Neuron (in vitro differentiated cells): Measurements from ENCODE around the gene PLG.
"Not testable (repeated sequence)": the region's sequence is repeated elsewhere in the genome, so short reads cannot be mapped to it uniquely, and the experiment has no call there.

Experiments
- H2AFZ ChIP-seq: one replicate; pipeline ENCODE4 v1.6.1; 2013; ENCODE audit warnings: low read depth, mild to moderate bottlenecking, inconsistent platforms, low read length, moderate library complexity
- H3K27me3 ChIP-seq: one replicate; pipeline ENCODE4 v1.6.1; 2013; ENCODE audit warnings: low read length; ENCODE audit not compliant: insufficient read depth
- H3K36me3 ChIP-seq: one replicate; pipeline ENCODE4 v1.6.1; 2013; ENCODE audit warnings: low read length; ENCODE audit not compliant: insufficient read depth
- H3K4me1 ChIP-seq: one replicate; pipeline ENCODE4 v1.6.1; 2013; ENCODE audit warnings: low read length; ENCODE audit not compliant: insufficient read depth
- H3K4me3 ChIP-seq: 2 replicates; pipeline ENCODE4 v1.5.1; 2013; ENCODE audit warnings: mild to moderate bottlenecking, low read length, moderate library complexity
- H3K9me3 ChIP-seq: one replicate; pipeline ENCODE4 v1.6.1; 2013; ENCODE audit warnings: low read length

The PLG gene

DNA sequence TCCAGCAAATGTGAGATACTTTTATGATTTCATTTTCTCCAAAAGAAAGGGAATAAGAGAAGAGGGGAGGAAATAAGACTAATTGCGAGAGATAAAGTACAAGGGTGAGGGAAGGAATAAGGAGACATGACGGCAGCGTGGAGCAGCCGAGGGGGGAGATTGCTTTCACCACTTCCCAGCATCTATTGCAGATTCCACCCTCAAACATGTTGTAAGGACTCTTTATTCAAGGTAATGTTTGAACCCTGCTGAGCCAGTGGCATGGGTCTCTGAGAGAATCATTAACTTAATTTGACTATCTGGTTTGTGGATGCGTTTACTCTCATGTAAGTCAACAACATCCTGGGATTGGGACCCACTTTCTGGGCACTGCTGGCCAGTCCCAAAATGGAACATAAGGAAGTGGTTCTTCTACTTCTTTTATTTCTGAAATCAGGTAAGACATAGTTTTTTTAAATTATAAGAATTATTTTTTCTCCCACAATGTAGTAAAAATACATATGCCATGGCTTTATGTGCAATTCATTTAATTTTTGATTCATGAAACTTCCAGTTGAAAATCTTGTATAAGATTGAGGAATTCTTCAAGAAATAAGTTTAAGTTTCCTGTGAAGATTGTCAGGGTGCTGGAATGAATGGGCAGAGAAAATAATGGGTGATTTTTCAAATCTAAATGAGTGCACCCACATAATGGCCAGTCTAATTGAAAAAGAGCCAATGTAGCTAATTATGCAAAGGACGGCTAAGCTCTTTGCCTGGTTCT lies at the start of gene PLG:
TSS of gene PLG (plus strand) at position 327 of the 763 bp plus-strand sequence. CDS start at position 388, 61 bp downstream.
- H3K9me3 ChIP-seq, H3K36me3 ChIP-seq, H3K4me3 ChIP-seq, H3K27me3 ChIP-seq, H3K4me1 ChIP-seq, H2AFZ ChIP-seq: not testable (repeated sequence)

- H3K4me3 ChIP-seq = no peak overlapping the region
- peaks cover 6% of the 10 kb centered on the region for H3K27me3 ChIP-seq
Observed at GRCh38 chr6:160659562-160659961, 42.5 kb upstream of the PLG start.

DNA sequence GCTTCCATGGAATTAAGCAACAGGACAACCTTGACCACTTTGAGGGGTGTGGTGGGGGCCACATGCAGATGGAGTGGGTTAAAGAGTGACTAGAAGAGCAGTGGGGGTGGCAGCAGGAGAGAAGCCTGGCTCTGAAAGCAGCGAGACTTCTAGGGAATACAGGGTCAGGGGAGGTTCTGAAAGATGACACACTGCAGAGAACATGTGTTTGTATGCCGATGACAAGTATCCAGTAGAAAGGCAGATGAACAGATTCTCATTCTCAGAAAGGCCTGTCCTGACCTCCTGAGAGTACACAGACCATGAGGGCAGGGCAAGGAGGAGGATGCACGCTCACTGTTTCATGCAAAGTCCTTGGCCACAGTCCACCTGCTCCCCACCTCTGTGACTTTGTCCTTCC lies 40.8 kb upstream of the PLG start:
- Histone ChIP-seq H3K4me1 (no peaks in the 10 kb centered on the region), H2AFZ (no peak overlapping the region), H3K36me3 (no peaks in the 10 kb centered on the region), H3K9me3 (no peaks in the 10 kb centered on the region), H3K4me3 (no peak overlapping the region), H3K27me3 (peaks cover 6% of the 10 kb centered on the region)

More at GRCh38 chr6:160659562-160659961, 42.5 kb upstream of the PLG start:
- Histone ChIP-seq H3K9me3 (no peaks in the 10 kb centered on the region), H3K4me1 (no peaks in the 10 kb centered on the region), H3K36me3 (no peaks in the 10 kb centered on the region), H2AFZ (no peak overlapping the region)

DNA sequence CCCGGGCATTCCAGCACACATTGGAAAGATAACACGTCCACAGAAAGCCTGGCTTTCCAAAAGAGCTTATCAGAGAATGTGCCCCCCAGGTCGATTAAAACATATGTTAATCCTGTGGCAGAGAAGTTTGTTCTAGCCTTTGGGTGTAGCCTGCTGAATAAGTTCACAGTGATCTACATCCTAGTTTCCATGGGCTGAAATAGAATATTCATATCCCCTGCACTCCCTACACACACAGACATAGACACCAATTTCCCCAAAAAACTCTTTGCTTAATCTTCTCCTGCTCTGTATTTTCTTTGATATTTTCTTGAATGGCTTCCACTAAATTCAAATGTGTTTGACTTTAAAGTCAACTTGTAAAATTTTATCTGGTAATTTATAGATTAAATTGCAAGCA lies 39.6 kb upstream of the PLG start:
- no peaks in the 10 kb centered on the region for H3K4me1 ChIP-seq
- H3K27me3 ChIP-seq = peaks cover 9% of the 10 kb centered on the region
- H3K9me3 ChIP-seq = no peaks in the 10 kb centered on the region
- H3K4me3 ChIP-seq = no peak overlapping the region
- no peaks in the 10 kb centered on the region for H3K36me3 ChIP-seq
- H2AFZ ChIP-seq = no peak overlapping the region

- Histone ChIP-seq H2AFZ (no peak overlapping the region), H3K36me3 (no peaks in the 10 kb centered on the region), H3K9me3 (no peaks in the 10 kb centered on the region), H3K27me3 (peaks cover 9% of the 10 kb centered on the region), H3K4me1 (no peaks in the 10 kb centered on the region), H3K4me3 (no peak overlapping the region)
Observed at GRCh38 chr6:160662842-160663241, 39.2 kb upstream of the PLG start.

- not testable (repeated sequence) for H3K4me3 ChIP-seq, H3K4me1 ChIP-seq, H3K9me3 ChIP-seq, H3K27me3 ChIP-seq, H3K36me3 ChIP-seq, H2AFZ ChIP-seq
Observed at GRCh38 chr6:160664198-160664597, 37.8 kb upstream of the PLG start, which contains the start of gene LPA. LPA (minus strand) TSS chr6:160664275; CDS start chr6:160664214, 61 bp downstream.

GRCh38 chr6:160667639-160668481 lies 34.2 kb upstream of the PLG start:
- H3K4me1 ChIP-seq = no peaks in the 10 kb centered on the region
- no peak overlapping the region for H3K4me3 ChIP-seq

GRCh38 chr6:160668589-160668988 lies 33.5 kb upstream of the PLG start:
- Histone ChIP-seq H2AFZ (no peak overlapping the region), H3K27me3 (peaks cover 3% of the 10 kb centered on the region), H3K4me3 (no peak overlapping the region), H3K4me1 (no peaks in the 10 kb centered on the region), H3K36me3 (no peaks in the 10 kb centered on the region), H3K9me3 (no peaks in the 10 kb centered on the region)

More at GRCh38 chr6:160667639-160668481, 34.2 kb upstream of the PLG start:
- Histone ChIP-seq H3K9me3 (no peaks in the 10 kb centered on the region), H2AFZ (no peak overlapping the region), H3K36me3 (no peaks in the 10 kb centered on the region), H3K27me3 (peaks cover 3% of the 10 kb centered on the region)

DNA sequence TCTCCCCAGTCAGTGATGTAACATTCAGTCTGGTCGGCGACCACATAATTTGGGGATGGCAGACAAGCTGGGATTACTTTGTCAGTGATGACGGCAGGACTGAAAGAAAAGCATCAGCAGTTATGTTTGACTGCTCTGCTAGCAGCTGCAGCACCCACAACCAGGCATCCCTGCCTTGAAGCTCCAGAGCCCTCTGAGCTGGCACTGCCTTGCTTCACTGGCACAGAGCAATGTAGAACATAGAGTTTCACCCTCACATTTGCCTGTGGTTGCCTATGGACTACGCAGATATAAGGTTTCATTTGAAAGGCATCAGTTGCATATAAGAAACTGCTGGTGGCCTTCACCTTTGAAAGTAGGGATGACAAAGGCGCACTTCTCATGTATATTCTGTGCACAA lies 25.6 kb upstream of the PLG start:
- H3K36me3 ChIP-seq, H3K4me3 ChIP-seq, H3K27me3 ChIP-seq, H3K4me1 ChIP-seq, H2AFZ ChIP-seq, H3K9me3 ChIP-seq: not testable (repeated sequence)

- no peaks in the 10 kb centered on the region for H3K36me3 ChIP-seq
- H2AFZ ChIP-seq = no peak overlapping the region
- no peaks in the 10 kb centered on the region for H3K9me3 ChIP-seq
- no peaks in the 10 kb centered on the region for H3K4me1 ChIP-seq
- H3K4me3 ChIP-seq = no peak overlapping the region
- H3K27me3 ChIP-seq = no peaks in the 10 kb centered on the region
Observed at GRCh38 chr6:160678230-160678629, 23.8 kb upstream of the PLG start.

DNA sequence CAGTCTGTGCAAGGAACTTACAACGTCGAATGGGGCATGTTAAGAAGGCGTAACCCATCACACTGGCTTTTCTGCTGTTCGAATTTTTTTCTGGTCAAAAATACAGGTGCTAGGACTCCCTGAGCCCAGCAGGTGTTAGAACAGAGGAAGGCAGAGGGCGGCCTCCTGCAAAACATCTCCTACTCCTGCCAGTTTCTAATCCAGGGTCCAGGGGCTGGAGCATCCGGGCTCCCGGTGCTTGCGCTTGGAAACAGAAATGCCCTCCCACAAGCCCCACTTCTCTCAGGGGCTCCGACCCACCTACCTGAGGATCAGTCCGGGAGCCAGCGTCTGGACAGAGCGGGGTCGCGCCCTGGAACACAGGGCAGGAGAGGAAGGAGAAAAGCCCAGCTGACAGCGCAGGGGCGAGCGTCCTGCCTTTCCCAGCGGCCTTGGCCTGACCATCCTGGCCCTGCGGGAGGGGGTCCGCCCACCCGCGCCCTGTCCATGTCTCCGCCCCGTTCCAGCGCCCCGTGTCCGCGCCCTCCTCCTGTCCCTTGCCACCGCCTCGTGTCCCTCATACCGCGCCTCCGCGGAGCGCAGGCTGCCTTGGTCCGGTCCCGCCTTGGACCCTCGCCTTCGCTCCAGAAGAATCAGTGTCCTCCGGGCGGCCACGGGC lies 23.2 kb upstream of the PLG start:
- Histone ChIP-seq H3K27me3 (no peaks in the 10 kb centered on the region), H3K36me3 (no peaks in the 10 kb centered on the region), H2AFZ (no peak overlapping the region), H3K4me3 (no peak overlapping the region), H3K4me1 (no peaks in the 10 kb centered on the region), H3K9me3 (no peaks in the 10 kb centered on the region)

- no peaks in the 10 kb centered on the region for H3K4me1 ChIP-seq
- no peaks in the 10 kb centered on the region for H3K9me3 ChIP-seq
- no peak overlapping the region for H3K4me3 ChIP-seq
- H3K27me3 ChIP-seq = no peaks in the 10 kb centered on the region
- no peaks in the 10 kb centered on the region for H3K36me3 ChIP-seq
- H2AFZ ChIP-seq = no peak overlapping the region
Observed at GRCh38 chr6:160679402-160679769, 22.7 kb upstream of the PLG start.

GRCh38 chr6:160685101-160685761 lies 16.8 kb upstream of the PLG start:
- not testable (repeated sequence) for H2AFZ ChIP-seq, H3K27me3 ChIP-seq, H3K36me3 ChIP-seq, H3K4me1 ChIP-seq, H3K9me3 ChIP-seq, H3K4me3 ChIP-seq
